Choroid plexus epithelial cell (primary cell): Measurements from ENCODE around the gene BRD3OS.

Source experiments
- DNase-seq: peaks from one replicate; pipeline ENCODE4 v3.0.0-alpha.2; 2010; ENCODE audit warnings: low read depth
- H3K4me3 ChIP-seq: 2 replicates; pipeline ENCODE4 v1.5.1; 2011; ENCODE audit warnings: low read depth, mild to moderate bottlenecking, control low read depth, low read length, moderate library complexity
- CTCF ChIP-seq: conservative IDR thresholded peaks from 2 replicates; pipeline ENCODE4 v1.5.1; 2011; ENCODE audit warnings: low read depth, mild to moderate bottlenecking, control low read depth, inconsistent platforms, low read length, moderate library complexity

Gene BRD3OS

GRCh38 chr9:134002796-134003195 lies 22.5 kb upstream of the BRD3OS start:
- no peak overlapping the region for H3K4me3 ChIP-seq
- TF ChIP-seq CTCF = no peak
- no peak for DNase-seq

DNA sequence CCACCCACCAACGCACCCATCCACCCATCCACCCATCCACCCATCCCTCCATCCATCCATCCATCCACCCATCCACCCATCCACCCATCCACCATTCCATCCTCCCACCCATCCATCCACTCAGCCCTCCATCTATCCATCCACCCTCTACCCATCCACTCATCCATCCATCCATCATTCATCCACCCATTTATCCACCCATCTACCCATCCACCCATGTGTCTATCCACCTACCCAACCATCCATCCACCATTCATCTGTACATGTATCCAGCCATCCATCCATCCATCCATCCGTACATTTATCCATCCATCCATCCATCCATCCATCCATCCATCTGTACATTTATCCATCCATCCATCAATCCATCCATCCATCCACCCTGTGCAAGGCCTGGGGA lies 22.0 kb upstream of the BRD3OS start:
- TF ChIP-seq CTCF = no peak
- no peak overlapping the region for H3K4me3 ChIP-seq
- no peak for DNase-seq

GRCh38 chr9:134004131-134004873 lies 21.0 kb upstream of the BRD3OS start:
- no peak for TF ChIP-seq CTCF
- DNase-seq = no peak
- no peak overlapping the region for H3K4me3 ChIP-seq

GRCh38 chr9:134004881-134005280 lies 20.4 kb upstream of the BRD3OS start:
- TF ChIP-seq CTCF = no peak
- H3K4me3 ChIP-seq = no peak overlapping the region
- DNase-seq = no peak

DNA sequence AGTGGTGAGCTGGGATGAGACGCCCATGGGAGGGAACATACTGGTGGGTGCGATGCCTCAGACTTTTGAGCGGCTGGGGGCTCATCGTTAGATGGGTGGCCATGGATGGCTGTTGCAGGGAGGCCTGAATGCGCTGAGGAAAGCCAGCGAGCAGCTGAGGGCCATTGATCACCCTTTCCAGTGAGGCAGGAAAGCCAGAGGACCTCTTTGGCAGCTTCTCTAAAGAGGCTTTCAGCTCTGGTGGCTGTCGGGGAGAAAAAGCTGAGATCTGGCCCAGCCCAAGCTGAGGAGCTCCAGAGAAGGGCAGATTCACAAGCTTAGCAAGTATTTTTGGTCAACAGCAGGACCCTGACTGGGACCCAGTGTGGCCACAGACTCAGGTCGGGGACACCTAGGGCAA lies 19.9 kb upstream of the BRD3OS start:
- TF ChIP-seq CTCF = no peak

DNA sequence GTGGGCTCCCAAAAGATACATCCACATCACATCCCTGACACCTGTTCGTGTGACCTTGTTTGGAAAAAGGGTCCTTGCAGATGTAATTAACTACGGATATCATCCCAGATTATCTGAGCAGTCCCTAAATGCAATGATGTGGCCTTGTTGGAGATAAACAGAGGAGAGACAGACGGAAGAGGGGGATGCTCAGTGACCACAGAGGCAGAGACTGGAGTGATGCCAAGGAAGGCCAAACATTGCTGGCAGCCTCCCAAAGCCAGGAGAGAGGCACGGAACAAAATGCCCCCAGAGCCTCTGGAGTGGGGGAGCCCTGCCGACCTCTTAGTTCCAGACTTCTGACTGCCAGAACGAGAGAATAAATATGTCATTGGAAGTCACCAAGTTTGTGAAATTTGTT lies 18.1 kb upstream of the BRD3OS start:
- no peak overlapping the region for H3K4me3 ChIP-seq
- TF ChIP-seq CTCF = no peak
- no peak for DNase-seq

More for the DNA sequence above, 19.9 kb upstream of the BRD3OS start:
- no peak overlapping the region for H3K4me3 ChIP-seq
- DNase-seq = no peak

GRCh38 chr9:134007571-134007970 lies 17.7 kb upstream of the BRD3OS start:
- no peak for TF ChIP-seq CTCF
- DNase-seq = no peak
- H3K4me3 ChIP-seq = no peak overlapping the region
